Measurements from ENCODE around the gene ZNF536.

ZNF536 gene

GRCh38 chr19:30516531-30516930, 144.3 kb downstream of the ZNF536 start:
- TF ChIP-seq CTCF (IDR thresholded peaks at IDR 0.05; ENCODE audit: low read depth, low read length, missing control alignments) = no peak
- H3K4me3 ChIP-seq (replicated peaks; ENCODE audit: low read depth, low read length) = no peak overlapping the region
- DNase-seq (ENCODE audit: extremely low read depth, low read depth) = no peak

GRCh38 chr19:30518965-30519606, 146.9 kb downstream of the ZNF536 start:
- no peak overlapping the region for H3K4me3 ChIP-seq (replicated peaks; ENCODE audit: low read depth, low read length)
- TF ChIP-seq CTCF (IDR thresholded peaks at IDR 0.05; ENCODE audit: low read depth, low read length, missing control alignments) = no peak
- no peak for DNase-seq (ENCODE audit: extremely low read depth, low read depth)

- no peak for TF ChIP-seq CTCF (IDR thresholded peaks at IDR 0.05; ENCODE audit: low read depth, low read length, missing control alignments)
Measured at GRCh38 chr19:30519607-30520205, 147.5 kb downstream of the ZNF536 start.

GRCh38 chr19:30520735-30521479, 148.7 kb downstream of the ZNF536 start:
- no peak for DNase-seq (ENCODE audit: extremely low read depth, low read depth)
- TF ChIP-seq CTCF (IDR thresholded peaks at IDR 0.05; ENCODE audit: low read depth, low read length, missing control alignments) = no peak
- no peak overlapping the region for H3K4me3 ChIP-seq (replicated peaks; ENCODE audit: low read depth, low read length)

More at GRCh38 chr19:30519607-30520205, 147.5 kb downstream of the ZNF536 start:
- no peak overlapping the region for H3K4me3 ChIP-seq (replicated peaks; ENCODE audit: low read depth, low read length)
- DNase-seq (ENCODE audit: extremely low read depth, low read depth) = no peak

GRCh38 chr19:30521937-30522336, 149.8 kb downstream of the ZNF536 start:
- DNase-seq (ENCODE audit: extremely low read depth, low read depth) = no peak
- H3K4me3 ChIP-seq (replicated peaks; ENCODE audit: low read depth, low read length) = no peak overlapping the region
- TF ChIP-seq CTCF (IDR thresholded peaks at IDR 0.05; ENCODE audit: low read depth, low read length, missing control alignments) = no peak

- no peak for DNase-seq (ENCODE audit: extremely low read depth, low read depth)
- H3K4me3 ChIP-seq (replicated peaks; ENCODE audit: low read depth, low read length) = no peak overlapping the region
- TF ChIP-seq CTCF (IDR thresholded peaks at IDR 0.05; ENCODE audit: low read depth, low read length, missing control alignments) = no peak
Measured at GRCh38 chr19:30522341-30522740, 150.2 kb downstream of the ZNF536 start.

All from HFF-Myc (cell line).